Lung microvascular endothelial cell (primary cell): Measurements from ENCODE around the gene PCYOX1L. TPM values are rescaled to one million over a fixed set of nuclear protein-coding genes. Genes with fewer than 3 reads are reported as not detected.

Experiments used
- DNase-seq, 2 donors: peaks; one replicate each; pipeline versions ENCODE4 v3.0.0 to v3.0.0-alpha.2; 2010; ENCODE audit warnings: low read depth in 2 of 2
- total RNA-seq: library from RNA; depleted of rRNA; stranded (reverse); fragments of >200 nt; gene quantifications from 2 replicates; pipeline ENCODE4 v1.2.1, GENCODE V29; 2014

Gene PCYOX1L, protein sequence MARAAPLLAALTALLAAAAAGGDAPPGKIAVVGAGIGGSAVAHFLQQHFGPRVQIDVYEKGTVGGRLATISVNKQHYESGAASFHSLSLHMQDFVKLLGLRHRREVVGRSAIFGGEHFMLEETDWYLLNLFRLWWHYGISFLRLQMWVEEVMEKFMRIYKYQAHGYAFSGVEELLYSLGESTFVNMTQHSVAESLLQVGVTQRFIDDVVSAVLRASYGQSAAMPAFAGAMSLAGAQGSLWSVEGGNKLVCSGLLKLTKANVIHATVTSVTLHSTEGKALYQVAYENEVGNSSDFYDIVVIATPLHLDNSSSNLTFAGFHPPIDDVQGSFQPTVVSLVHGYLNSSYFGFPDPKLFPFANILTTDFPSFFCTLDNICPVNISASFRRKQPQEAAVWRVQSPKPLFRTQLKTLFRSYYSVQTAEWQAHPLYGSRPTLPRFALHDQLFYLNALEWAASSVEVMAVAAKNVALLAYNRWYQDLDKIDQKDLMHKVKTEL
- total RNA-seq, result 9.8 and 13.3 TPM in 2 replicates

DNA sequence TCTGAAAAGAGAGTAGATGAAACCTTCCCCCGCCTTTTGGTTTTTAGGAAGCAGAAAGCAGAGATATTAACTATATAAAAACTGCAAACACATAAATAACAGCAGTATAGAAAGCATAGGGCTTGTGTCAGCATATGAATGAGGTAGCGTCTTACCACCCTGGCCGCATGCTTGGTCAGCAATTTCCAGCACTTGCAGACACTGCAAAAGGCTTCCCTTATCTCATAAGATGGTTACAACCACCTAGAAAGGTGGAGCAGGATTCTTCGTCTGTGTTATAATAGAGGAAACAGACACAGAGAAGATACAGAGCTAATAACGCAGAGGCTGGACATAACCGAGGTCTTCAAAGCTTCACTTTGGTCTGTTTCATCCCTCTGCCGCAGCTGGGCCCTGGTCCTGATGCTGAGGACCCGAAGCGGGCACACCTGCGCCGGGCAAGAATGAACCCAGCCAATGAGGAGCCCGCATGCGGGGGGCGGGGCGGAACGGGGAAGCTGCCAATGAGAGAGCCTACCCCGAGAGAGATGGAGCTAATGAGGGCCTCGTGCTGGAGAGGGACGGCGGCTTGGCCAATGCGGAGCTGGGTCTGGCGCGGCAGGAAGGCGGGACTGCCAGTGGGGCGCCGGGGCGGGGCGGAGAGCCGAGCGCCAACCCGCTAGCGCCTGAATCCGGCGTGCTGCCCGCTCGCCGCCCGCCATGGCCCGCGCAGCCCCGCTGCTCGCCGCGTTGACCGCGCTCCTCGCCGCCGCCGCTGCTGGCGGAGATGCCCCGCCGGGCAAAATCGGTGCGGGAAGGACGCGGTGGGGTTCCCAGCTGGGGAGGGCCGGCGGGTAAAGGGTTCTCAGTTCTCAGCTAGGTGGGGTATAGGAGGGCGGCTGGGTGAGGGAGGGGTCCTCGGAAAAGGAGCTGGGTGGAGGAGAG lies at the start of gene PCYOX1L:
Gene PCYOX1L, plus strand, starts transcription at position 677 of the 924 bp plus-strand sequence. Its CDS starts 23 bp downstream, at position 700.
- DNase-seq, result peak; percentile 95 to 97

DNA sequence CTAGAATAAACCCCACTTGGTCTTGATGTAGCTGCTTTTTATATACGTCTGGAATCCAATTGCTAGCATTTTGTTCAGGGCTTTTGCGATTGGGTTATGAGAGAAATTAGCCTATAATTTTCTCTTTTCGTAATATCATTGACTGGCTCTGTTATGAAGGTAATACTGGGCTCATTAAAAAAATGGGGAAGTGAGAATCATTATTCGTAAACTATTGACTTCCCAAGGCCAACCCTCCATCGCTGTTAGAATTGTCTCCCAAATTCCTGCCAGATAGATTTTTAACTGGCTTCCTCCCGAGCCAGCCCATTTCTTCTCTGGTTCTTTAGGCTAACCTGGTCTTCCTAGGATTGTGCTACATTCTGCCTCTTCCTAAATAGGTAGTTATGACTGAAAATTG lies 48.5 kb upstream of the PCYOX1L start:
- no peak for DNase-seq

DNA sequence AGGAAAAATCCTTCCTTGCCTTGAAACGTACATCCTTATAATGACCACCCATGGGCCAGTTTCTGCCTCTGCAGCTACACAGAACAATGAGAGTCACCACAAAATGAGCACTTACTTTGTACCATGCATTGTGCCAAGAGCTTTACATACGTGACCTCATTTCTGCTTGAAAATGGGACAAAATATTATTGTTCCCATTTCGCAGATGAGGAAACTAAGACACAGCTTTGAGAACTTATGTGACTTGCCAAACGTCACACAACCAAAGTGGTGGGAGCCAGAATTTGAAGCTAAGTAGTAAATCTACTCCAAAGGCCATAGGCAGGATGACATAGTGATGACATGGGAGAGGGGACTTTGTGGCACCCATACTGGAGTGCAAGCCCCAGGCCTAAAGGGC lies 47.4 kb upstream of the PCYOX1L start:
- no peak for DNase-seq

DNA sequence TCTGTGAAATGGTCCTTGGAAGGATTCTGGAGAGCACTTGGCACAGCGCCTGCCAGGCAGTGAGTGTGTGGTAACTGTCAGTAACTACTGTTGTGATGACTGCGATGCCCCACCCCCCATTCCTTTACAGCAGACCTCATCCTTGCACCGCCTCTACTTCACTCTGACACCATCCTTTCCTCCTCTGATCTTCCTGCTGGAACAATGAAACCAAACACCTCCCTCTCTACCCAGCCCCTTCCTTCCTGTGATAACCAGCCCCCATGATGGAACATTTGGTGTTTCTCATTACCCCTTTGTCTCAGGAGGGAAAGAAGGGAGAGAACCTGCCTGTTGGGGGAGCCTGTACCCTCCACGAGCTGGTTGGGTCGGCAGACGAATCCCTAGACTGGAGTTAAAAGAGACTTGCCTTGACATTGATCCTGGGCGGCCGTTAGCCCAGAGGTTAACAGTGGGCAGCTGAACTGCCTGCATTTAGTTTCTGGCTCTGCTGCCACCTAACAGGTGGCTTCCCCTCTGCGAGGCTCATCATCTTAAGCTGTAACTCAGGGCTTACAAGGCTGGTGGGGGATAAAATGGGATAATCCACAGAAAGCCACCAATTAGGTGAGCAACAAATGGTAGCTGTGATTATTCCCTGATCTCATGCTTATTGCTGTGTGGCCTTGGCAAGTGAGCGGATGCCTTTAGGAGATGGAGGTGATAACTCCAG lies 46.7 kb upstream of the PCYOX1L start:
- DNase-seq, result peak; percentile 85 to 93

DNA sequence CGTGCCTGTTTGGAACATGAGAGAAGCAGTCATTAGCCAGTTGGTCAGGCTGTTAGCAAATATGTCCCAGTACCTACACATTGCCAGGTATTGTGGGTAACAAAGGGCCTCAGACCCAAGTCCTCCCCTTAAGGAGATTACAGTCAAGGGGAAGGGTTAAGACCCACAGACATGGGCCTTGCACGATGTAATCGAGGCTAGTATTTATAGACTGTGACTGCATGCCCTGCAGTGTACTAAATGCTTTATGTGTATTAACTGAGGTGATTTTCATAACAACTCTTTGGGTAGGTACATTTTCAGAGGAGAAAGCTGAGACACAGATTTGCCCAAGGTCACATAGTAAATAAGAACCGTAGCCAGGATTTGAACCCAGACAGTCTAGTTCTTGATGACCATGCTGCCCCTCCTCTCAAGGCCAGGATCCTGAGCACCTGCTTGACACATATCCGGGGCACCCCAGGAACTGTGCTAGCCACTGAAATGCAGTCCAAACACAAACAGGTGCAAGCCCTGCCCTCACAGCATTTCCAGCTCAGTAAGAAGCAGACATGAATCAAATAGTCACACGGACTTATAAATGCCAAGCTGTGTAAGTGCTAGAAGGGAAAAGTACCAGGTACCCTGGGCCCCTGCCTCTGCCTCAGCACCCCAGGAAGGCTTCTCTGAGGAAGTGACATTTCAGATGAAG lies 44.5 kb upstream of the PCYOX1L start:
- DNase-seq, result no peak

DNA sequence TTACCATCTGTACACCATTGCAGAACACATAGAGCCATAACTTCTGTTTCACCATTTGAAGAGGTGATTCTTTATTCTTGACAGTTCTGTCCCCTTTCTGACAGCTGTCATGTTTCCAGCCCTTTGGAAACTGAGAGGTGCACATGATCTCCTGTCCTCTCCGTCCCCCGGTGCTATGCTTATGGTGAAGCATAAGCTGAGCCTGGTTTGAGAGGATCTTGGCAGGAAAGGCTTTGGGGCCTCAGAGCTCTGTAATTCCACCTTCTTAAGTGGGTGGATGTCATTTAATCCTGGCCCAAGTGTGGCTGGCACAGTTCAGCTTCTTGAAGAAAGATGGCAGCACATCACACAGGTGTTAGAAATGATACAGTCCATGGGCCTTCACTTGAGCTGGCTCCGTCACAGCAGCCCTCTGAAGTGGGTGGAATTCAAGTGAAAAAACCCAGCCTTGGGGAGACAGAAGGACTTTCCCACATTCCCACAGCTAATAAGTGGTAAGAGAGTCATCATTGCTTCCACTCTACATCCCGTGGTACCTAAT lies 43.2 kb upstream of the PCYOX1L start:
- no peak for DNase-seq

DNA sequence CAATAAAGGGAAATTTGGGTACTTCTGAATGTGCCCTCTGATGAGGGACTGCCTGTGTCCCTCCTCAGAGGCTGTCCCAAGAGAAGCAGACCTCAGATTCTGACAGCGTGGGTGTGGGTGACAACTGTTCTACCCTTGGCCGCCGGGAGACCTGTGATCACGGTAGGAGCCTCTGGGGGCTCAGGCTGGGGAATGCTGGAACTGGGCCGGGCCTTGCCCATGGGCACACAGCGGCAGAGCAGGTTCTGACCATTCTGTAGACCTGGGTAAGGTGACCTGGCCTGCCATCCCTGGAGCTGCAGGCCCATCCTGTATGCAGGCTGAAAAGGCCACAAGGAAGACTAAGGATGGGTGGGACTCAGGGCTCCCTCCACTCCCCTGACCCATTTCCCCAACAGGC lies 42.1 kb upstream of the PCYOX1L start:
- DNase-seq, result no peak

DNA sequence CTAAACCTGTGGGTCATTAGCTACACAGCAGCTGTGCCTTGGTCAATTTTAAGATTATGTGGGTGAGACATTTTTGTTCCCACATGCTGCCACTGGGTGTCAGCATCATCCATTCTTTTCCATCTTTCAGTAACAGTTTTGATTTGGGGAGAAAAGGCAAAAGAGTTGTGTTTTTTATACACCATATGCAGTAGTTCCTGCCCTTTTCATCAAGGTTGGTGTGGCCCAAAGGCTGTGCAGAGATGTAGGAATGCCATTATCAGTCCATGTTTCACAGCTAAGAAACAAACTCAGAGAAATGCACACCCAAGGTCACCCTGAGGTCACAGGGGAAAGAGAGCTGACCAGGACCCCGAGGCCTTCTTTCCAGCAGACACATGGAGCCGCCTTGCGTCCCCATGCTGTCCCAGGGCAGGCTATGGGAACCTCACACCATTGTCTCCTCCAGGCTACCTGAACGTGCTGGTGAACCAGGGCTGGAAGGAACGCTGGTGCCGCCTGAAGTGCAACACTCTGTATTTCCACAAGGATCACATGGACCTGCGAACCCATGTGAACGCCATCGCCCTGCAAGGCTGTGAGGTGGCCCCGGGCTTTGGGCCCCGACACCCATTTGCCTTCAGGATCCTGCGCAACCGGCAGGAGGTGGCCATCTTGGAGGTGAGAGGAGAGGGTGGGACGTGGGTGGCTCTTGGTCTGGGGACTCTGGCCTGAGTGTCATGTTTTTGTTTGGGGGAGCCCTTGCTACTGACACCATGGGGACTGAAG lies 40.4 kb upstream of the PCYOX1L start:
- DNase-seq, result peak; percentile 57 to 62

DNA sequence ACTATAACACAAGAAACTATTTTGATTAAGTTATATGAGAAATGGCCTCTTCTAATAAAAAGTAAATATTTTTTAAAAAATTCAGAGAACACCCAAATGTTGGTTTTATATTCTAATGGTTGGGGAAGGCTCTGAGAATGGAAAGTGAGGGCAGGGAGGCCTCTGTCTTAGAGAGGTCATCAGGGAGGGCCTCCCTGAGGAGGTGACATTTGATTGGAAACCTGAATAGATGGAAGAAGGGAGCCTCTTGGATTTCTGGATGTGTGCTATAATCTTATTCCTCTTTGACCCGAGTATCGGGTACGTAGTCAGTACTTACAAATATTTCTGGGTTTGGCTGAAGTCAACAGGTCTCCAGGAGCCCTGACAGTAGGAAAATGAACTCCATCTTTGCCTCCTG lies 38.7 kb upstream of the PCYOX1L start:
- DNase-seq, result no peak

DNA sequence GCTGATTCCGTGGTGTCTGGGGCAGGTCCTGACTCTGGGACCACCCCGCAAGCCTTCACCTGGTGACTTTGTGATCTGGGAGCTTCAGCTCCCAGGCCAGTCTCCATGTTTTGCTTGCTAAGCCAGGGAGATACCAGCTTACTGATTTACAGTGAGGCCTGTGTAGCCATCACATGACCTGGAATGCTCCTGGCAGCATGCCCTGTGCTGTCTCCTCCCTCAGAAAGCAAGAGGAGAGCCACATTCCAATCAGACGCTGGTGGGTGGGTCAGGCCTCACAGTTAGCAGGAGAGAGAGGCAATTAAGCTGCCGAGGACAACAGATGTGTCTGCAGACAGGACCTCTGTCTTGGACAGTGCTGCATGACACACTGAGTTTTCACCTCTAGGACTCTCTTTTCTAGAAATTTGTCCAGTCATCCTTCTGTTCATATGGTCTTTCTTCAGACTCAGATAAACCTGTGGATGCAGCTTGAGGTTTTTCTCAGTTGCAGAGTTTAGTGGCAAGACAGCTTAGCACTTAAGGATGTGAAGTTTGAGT lies 37.0 kb upstream of the PCYOX1L start:
- peak; percentile 93 to 94 for DNase-seq

DNA sequence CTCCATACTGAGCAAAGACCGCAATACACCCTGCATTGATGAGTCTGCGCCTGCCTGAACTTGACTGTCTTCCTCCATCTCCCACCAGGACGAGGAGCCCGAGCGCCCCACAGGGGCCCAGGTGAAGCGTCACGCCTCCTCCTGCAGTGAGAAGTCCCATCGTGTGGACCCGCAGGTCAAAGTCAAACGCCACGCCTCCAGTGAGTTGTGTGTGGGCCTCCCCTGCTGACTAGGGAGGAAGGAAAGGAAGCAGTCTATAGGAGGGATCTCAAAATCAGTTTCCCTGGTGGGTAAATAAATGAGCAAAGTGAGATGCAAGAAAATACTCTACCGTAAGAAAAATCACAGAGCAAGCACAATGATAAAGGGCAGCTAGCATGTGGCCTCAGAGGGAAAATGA lies 35.3 kb upstream of the PCYOX1L start:
- no peak for DNase-seq

DNA sequence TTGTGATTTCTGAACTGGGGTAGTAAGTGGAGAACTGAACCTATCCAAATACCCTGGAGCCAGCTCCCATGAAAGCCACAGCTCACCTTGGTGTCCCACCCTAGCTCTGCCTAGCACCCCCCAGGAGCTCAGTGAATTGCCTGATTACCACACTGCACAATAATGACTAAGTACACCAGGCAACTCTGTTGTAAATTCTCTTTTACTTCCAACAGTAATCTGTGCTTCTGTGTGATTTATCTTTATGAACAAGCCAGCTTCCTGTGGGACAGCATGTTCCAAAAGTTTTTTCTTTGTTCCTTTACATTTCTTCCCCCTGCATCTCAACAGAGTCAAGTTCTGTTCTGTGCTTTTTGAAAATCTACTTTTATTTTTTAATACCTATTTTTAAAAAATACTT lies 34.6 kb upstream of the PCYOX1L start:
- peak in 1 of 2 donors; percentile 37 for DNase-seq

DNA sequence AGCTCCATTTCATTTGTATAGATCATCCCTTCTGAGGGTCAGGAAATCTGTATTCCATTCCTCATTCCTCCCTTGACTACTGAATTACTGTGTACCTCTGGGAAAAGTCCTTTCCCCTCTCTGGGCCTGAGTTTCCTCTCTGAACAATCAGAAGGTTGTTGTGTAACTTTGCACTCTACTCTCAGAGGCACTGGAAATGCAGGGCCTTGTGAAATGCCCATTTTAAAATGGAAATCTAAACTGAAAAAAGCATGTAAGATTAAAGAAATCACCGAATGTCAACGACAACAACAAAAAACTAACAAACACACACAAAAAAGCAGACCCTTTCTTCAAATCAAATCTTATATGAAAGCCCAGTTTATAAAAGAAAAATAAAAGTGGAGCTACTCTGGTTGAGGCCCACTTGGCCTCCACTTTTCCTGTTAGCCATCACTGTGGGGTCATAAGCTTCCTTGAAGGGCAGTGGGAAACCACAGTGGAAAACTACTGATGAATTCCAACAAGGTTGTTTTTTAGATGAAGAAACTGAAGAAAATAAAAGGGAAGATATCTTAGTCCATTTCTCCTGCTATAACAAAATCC lies 34.1 kb upstream of the PCYOX1L start:
- peak; percentile 18 to 31 for DNase-seq

DNA sequence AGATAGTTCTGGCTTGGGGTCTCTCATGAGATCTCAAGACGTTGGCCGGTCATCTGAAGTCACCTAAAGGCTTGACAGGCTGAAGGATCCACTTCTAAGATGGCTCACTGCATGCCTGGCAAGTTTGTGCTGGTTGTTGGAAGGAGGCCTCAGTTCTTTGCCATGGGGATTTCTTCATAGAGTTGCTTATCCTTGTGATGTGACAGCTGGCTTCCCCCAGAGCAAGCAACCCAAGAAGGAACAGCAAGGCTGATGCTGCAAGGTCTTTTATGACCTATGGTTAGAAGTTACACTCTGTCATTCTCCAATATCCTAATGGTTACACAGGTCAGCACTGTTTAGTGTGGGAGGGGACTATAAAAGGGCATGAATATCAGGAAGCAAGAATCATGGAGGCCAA lies 33.2 kb upstream of the PCYOX1L start:
- DNase-seq, result no peak

DNA sequence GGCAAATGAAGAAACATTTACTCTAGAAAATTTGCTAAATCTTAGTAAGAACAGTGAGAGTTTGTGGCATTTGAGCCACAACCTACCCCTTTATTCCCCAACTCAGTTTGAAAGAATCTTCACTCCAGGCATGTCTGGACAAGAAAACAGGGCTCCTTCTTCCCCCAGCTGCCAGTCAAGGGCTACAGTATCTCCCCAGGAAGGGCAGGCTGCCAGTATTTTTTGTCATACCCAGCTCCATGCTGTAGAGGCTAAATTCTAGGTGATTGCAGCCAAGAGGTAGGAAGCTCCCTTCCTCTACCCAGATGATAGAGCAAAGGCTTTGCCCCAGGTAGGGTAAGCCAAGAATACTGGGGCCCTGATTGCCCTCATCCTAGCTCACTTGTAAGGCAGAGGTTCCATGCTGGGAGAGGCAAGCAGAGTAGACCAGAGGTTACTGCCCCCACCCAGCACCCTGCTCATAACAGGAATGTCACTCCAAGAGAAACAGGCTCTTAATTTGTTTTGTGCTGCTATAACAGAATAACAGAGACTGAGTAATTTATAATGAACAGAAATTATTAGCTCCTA lies 32.6 kb upstream of the PCYOX1L start:
- no peak for DNase-seq

DNA sequence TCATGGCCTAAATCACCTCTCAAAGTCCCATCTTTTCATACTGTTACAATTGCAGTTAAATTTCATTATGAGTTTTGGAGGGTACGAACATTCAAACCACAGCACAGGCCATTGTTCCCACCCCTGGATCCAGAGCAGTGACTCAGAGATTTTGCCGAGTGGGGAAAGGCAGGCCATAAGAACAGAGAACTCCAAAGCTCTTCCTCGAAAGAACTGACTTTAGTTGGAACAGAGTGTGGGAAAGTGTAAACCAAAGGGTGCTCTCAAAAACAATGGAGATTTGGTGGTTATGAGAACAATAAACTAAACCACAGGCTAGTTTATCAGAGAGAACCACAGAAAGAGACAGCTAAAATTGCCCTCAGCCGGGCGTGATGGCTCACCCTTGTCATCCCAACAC lies 32.0 kb upstream of the PCYOX1L start:
- no peak for DNase-seq

DNA sequence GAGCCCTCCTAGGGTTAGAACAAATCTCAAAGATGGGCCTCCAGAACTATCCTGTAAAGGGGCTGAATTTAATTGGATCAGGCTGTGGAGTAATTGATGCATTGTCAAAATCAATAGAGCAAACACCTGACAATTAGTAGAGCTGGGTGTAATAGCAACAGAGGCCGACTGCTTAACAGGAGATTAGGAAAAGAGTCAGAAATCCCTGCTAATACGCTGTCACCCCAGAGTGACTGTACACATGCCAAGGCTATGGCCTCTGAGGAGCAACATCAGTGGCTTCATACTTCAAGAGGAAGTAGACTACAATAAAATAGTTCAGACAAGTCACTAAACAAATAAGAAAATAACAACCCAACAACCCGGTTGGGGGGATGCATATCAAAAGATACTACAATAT lies 31.2 kb upstream of the PCYOX1L start:
- DNase-seq, result no peak

DNA sequence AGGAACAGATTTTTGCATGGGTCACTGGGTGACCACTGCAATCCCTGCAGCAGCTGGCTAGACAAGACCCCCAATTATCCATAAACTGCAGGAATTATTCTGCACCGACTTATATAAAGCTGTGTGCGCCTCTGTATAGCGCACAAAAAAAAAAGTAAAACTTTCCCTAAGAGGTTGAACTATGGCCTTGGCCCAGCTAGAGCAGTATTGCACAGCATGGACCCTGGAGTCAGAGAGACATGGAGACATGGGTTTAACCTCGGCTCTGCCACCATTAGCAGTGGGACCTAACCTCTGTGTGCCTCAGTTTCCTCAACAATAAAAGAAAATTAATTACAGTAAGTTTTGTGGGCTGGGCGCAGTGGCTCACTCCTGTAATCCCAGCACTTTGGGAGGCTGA lies 29.7 kb upstream of the PCYOX1L start:
- no peak for DNase-seq
